Measurements from ENCODE around the gene BCL6B. TPM values are rescaled to one million over a fixed set of nuclear protein-coding genes. Genes with fewer than 3 reads are reported as not detected.

Gene BCL6B
- total RNA-seq, 1 donor from 2014 or later, result 0.42 TPM

- Mint-ChIP-seq H3K27ac (ENCODE audit: unreplicated experiment) (no peak overlapping the region), H3K4me1 (peaks cover 46% of the 10 kb centered on the region), H3K9me3 (no peaks in the 10 kb centered on the region), H3K36me3 (ENCODE audit: low read depth) (no peaks in the 10 kb centered on the region), H3K4me3 (peak overlapping the region; percentile 77), H3K27me3 (ENCODE audit: low read depth) (peaks cover 44% of the 10 kb centered on the region)
- TF ChIP-seq CTCF (conservative IDR thresholded peaks at IDR 0.05), result peak; percentile 22
- no peak for DNase-seq (ENCODE audit: low read depth, low spot score)
These were observed 15.4 kb downstream of the BCL6B start for GRCh38 chr17:7038025-7038862.

- peak overlapping the region; percentile 71 for H3K4me3 Mint-ChIP-seq
- no peak overlapping the region for H3K27ac Mint-ChIP-seq (ENCODE audit: unreplicated experiment)
- no peak for DNase-seq (ENCODE audit: low read depth, low spot score)
- H3K36me3 Mint-ChIP-seq (ENCODE audit: low read depth), result no peaks in the 10 kb centered on the region
- no peak for TF ChIP-seq CTCF (conservative IDR thresholded peaks at IDR 0.05)
- no peaks in the 10 kb centered on the region for H3K9me3 Mint-ChIP-seq
- H3K27me3 Mint-ChIP-seq (ENCODE audit: low read depth), result peaks cover 58% of the 10 kb centered on the region
- peaks cover 46% of the 10 kb centered on the region for H3K4me1 Mint-ChIP-seq
These were observed 17.0 kb downstream of the BCL6B start for GRCh38 chr17:7039832-7040231.

GRCh38 chr17:7041607-7042500, 19.0 kb downstream of the BCL6B start:
- Mint-ChIP-seq H3K4me3 (peak overlapping the region; percentile 76), H3K4me1 (peaks cover 40% of the 10 kb centered on the region), H3K27ac (ENCODE audit: unreplicated experiment) (no peak overlapping the region), H3K27me3 (ENCODE audit: low read depth) (peaks cover 73% of the 10 kb centered on the region), H3K9me3 (no peaks in the 10 kb centered on the region), H3K36me3 (ENCODE audit: low read depth) (no peaks in the 10 kb centered on the region)
- TF ChIP-seq CTCF (conservative IDR thresholded peaks at IDR 0.05), result no peak
- no peak for DNase-seq (ENCODE audit: low read depth, low spot score)

DNA sequence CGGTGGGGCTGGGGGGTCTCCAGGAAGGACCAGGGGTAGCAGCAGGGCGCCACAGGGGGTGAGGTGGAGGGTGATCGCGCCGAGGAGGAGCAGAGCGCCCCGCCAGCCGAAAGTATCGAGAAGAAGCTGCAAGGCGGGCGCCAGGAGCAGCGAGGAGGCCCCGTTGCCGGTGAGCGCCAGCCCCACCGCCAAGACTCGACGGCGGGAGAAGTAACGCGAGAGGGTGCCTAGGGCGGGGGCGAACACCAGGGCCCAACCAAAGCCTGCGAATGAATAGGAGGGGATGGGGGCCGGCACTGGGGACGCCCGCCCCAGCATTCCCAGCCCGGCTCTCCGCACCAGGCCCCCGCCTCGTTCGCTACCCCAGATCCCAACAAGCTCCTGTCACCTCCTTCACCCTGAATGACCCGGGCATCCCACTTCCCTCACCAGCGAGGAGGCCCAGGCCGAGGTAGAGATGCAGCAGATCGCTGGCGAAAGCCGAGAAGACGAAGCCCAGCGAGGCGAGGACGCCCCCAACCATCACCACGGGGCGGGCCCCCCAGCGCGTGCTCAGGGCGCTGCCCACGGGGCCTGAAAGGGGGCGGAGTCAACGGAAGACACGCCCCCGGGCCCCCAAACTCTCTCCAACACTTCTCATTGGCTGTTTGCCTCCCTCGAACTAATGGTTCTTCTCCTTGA, 19.8 kb downstream of the BCL6B start:
- Mint-ChIP-seq H3K4me1 (peaks cover 44% of the 10 kb centered on the region), H3K27ac (ENCODE audit: unreplicated experiment) (no peak overlapping the region), H3K4me3 (peak overlapping the region; percentile 34), H3K27me3 (ENCODE audit: low read depth) (peaks cover 81% of the 10 kb centered on the region), H3K36me3 (ENCODE audit: low read depth) (no peaks in the 10 kb centered on the region), H3K9me3 (no peaks in the 10 kb centered on the region)
- TF ChIP-seq CTCF (conservative IDR thresholded peaks at IDR 0.05), result no peak
- DNase-seq (ENCODE audit: low read depth, low spot score), result no peak

- H3K4me1 Mint-ChIP-seq, result peaks cover 40% of the 10 kb centered on the region
- no peak overlapping the region for H3K4me3 Mint-ChIP-seq
- no peak for DNase-seq (ENCODE audit: low read depth, low spot score)
- H3K36me3 Mint-ChIP-seq (ENCODE audit: low read depth), result no peaks in the 10 kb centered on the region
- no peaks in the 10 kb centered on the region for H3K9me3 Mint-ChIP-seq
- peaks cover 82% of the 10 kb centered on the region for H3K27me3 Mint-ChIP-seq (ENCODE audit: low read depth)
- no peak for TF ChIP-seq CTCF (conservative IDR thresholded peaks at IDR 0.05)
- H3K27ac Mint-ChIP-seq (ENCODE audit: unreplicated experiment), result no peak overlapping the region
These were observed 20.3 kb downstream of the BCL6B start for GRCh38 chr17:7043182-7043496.
